H1 (cell line): Measurements from ENCODE around the gene DNAJC10. TPM values are rescaled to one million over a fixed set of nuclear protein-coding genes. Genes with fewer than 3 reads are reported as not detected.
A peak's percentile ranks its signal among the peaks of the same experiment; 100 is the strongest.

Experiments used
- CTCF ChIA-PET: fragments of 300-600 bp; sonication (Branson Sonifier 250); formaldehyde crosslinking; loops from one replicate; lab custom pipeline; 2021; ENCODE audit not compliant: partially characterized antibody; lab: Charles Lee
- POLR2A ChIA-PET: fragments of 300-600 bp; sonication (Branson Sonifier 250); formaldehyde crosslinking; loops from one replicate; lab custom pipeline; 2021; ENCODE audit warnings: inconsistent platforms; ENCODE audit not compliant: partially characterized antibody; lab: Charles Lee
- DNase-seq, 2 experiments: peaks; one replicate each; pipeline versions ENCODE4 v3.0.0 to v3.0.0-alpha.2; 2010 to 2022; ENCODE audit warnings: low spot score in 2 of 2, low read depth in 1 of 2, mixed read lengths in 1 of 2
- FAIRE-seq: peaks from 2 replicates; lab custom pipeline; 2011; peaks lifted over from hg19 to GRCh38; lab: Jason Lieb, UNC
- H2AFZ ChIP-seq: 2 replicates; pipeline ENCODE4 v1.8.1; 2012; ENCODE audit warnings: low read length, inconsistent platforms
- H2AK5ac ChIP-seq: 2 replicates; pipeline ENCODE4 v1.6.1; 2013; ENCODE audit warnings: low read depth, low read length
- H2BK120ac ChIP-seq: replicated peaks from 2 replicates; pipeline ENCODE3; 2013; ENCODE audit warnings: low read depth, low read length, inconsistent platforms
- H2BK12ac ChIP-seq: 2 replicates; pipeline ENCODE4 v1.6.1; 2013; ENCODE audit warnings: low read depth, low read length
- H2BK15ac ChIP-seq: 2 replicates; pipeline ENCODE4 v1.6.1; 2013; ENCODE audit warnings: low read length
- H2BK20ac ChIP-seq: 2 replicates; pipeline ENCODE4 v1.6.1; 2013; ENCODE audit warnings: low read length
- H2BK5ac ChIP-seq: 2 replicates; pipeline ENCODE4 v1.6.1; 2013; ENCODE audit warnings: low read depth, low read length
- H3K14ac ChIP-seq: 2 replicates; pipeline ENCODE4 v1.6.1; 2013; ENCODE audit warnings: inconsistent platforms; ENCODE audit not compliant: insufficient read length
- H3K18ac ChIP-seq: 2 replicates; pipeline ENCODE4 v1.6.1; 2013; ENCODE audit warnings: low read length; ENCODE audit errors: extremely low read depth
- H3K23ac ChIP-seq: 2 replicates; pipeline ENCODE4 v1.6.1; 2013; ENCODE audit warnings: inconsistent platforms; ENCODE audit not compliant: insufficient read length
- H3K23me2 ChIP-seq: 2 replicates; pipeline ENCODE4 v1.6.1; 2013; ENCODE audit warnings: low read depth, low read length
- H3K27ac ChIP-seq: 2 replicates; pipeline ENCODE4 v1.6.1; 2011; ENCODE audit warnings: low read depth, low read length, inconsistent platforms
- H3K27me3 ChIP-seq, 4 experiments: replicated peaks in 1 of 4; 1 replicate in 1 of 4; 2 replicates in 3 of 4; pipeline versions ENCODE4 v1.6.1 to v1.8.1; 2011 to 2013; ENCODE audit warnings: low read length in 3 of 4, mild to moderate bottlenecking in 3 of 4, inconsistent platforms in 2 of 4, mixed read lengths in 2 of 4, moderate library complexity in 1 of 4; ENCODE audit not compliant: control insufficient read depth in 3 of 4, insufficient read depth in 3 of 4; ENCODE audit errors: extremely low read depth in 1 of 4
- H3K36me3 ChIP-seq, 4 experiments: 2 replicates each; pipeline versions ENCODE4 v1.6.1 to v1.8.1; 2011 to 2013; ENCODE audit warnings: mild to moderate bottlenecking in 4 of 4, low read length in 3 of 4, moderate library complexity in 2 of 4, control low read depth in 1 of 4, inconsistent platforms in 1 of 4; ENCODE audit not compliant: insufficient read depth in 4 of 4, control insufficient read depth in 2 of 4
- H3K4ac ChIP-seq: replicated peaks from 2 replicates; pipeline ENCODE3; 2013; ENCODE audit warnings: low read length, low read depth, mixed read lengths, inconsistent platforms; ENCODE audit not compliant: insufficient read length
- H3K4me1 ChIP-seq, 4 experiments: replicated peaks in 1 of 4; 1 replicate in 1 of 4; 2 replicates in 3 of 4; pipeline versions ENCODE4 v1.6.1 to v1.8.1; 2011 to 2013; ENCODE audit warnings: low read length in 3 of 4, inconsistent platforms in 2 of 4, mixed read lengths in 1 of 4; ENCODE audit not compliant: insufficient read depth in 4 of 4, control insufficient read depth in 3 of 4
- H3K4me2 ChIP-seq, 2 experiments: 2 replicates each; pipeline versions ENCODE4 v1.6.1 to v1.8.1; 2011 to 2013; ENCODE audit warnings: low read depth in 2 of 2, low read length in 2 of 2, control low read depth in 1 of 2, inconsistent platforms in 1 of 2, mild to moderate bottlenecking in 1 of 2; ENCODE audit not compliant: insufficient read depth in 1 of 2
- H3K4me3 ChIP-seq, 4 experiments: fragments of 200-600, 300-600 bp in 1 of 4; sonication (generic), shearing (Covaris generic), sonication (Bioruptor Twin) in 1 of 4; 2 replicates each; pipeline versions ENCODE4 v1.5.1 to v1.8.1; 2011 to 2016; ENCODE audit warnings: low read length in 4 of 4, low read depth in 3 of 4, control low read depth in 2 of 4, inconsistent platforms in 2 of 4, mild to moderate bottlenecking in 2 of 4, mixed read lengths in 1 of 4, moderate library complexity in 1 of 4; ENCODE audit not compliant: insufficient read depth in 2 of 4; ENCODE audit errors: extremely low read depth in 1 of 4
- H3K56ac ChIP-seq: replicated peaks from 2 replicates; pipeline ENCODE3; 2013; ENCODE audit warnings: low read depth, mild to moderate bottlenecking, mixed read lengths, low read length, inconsistent platforms; ENCODE audit not compliant: insufficient read length
- H3K79me1 ChIP-seq: 2 replicates; pipeline ENCODE4 v1.6.1; 2013; ENCODE audit warnings: low read depth, low read length, control low read depth
- H3K79me2 ChIP-seq, 2 experiments: 2 replicates each; pipeline versions ENCODE4 v1.6.1 to v1.8.1; 2012 to 2013; ENCODE audit warnings: low read length in 2 of 2, mild to moderate bottlenecking in 2 of 2, inconsistent platforms in 1 of 2; ENCODE audit not compliant: insufficient read depth in 2 of 2, control insufficient read depth in 1 of 2
- H3K9ac ChIP-seq, 4 experiments: replicated peaks in 1 of 4; 1 replicate in 1 of 4; 2 replicates in 3 of 4; pipeline versions ENCODE4 v1.6.1 to v1.8.1; 2011 to 2013; ENCODE audit warnings: low read depth in 3 of 4, low read length in 3 of 4, control low read depth in 2 of 4, mild to moderate bottlenecking in 2 of 4, moderate library complexity in 2 of 4, inconsistent platforms in 1 of 4; ENCODE audit errors: extremely low read depth in 1 of 4
- H3K9me3 ChIP-seq, 2 experiments: 2 replicates each; pipeline versions ENCODE4 v1.6.1 to v1.8.1; 2012 to 2013; ENCODE audit warnings: mild to moderate bottlenecking in 2 of 2, moderate library complexity in 2 of 2, control low read depth in 1 of 2, inconsistent platforms in 1 of 2, low read depth in 1 of 2, low read length in 1 of 2, mixed read lengths in 1 of 2; ENCODE audit not compliant: insufficient read depth in 2 of 2
- H4K20me1 ChIP-seq, 2 experiments: replicated peaks in 1 of 2; 2 replicates each; pipeline versions ENCODE3 to v1.8.1; 2011 to 2013; ENCODE audit warnings: inconsistent platforms in 2 of 2, low read length in 2 of 2, mild to moderate bottlenecking in 1 of 2; ENCODE audit not compliant: insufficient read depth in 2 of 2, control insufficient read depth in 1 of 2
- H4K5ac ChIP-seq: 2 replicates; pipeline ENCODE4 v1.6.1; 2013; ENCODE audit warnings: low read length, low read depth, mixed read lengths, inconsistent platforms; ENCODE audit not compliant: insufficient read length
- H4K8ac ChIP-seq: 2 replicates; pipeline ENCODE4 v1.8.0; 2013; ENCODE audit warnings: mild to moderate bottlenecking, moderate library complexity, low read length, inconsistent platforms; ENCODE audit not compliant: insufficient read depth; ENCODE audit errors: extremely low read depth
- H4K91ac ChIP-seq: replicated peaks from 2 replicates; pipeline ENCODE3; 2013; ENCODE audit warnings: low read length, mixed read lengths, inconsistent platforms; ENCODE audit not compliant: insufficient read length
- BACH1 ChIP-seq: IDR thresholded peaks from 2 replicates; pipeline ENCODE4 v1.6.1; 2012; ENCODE audit warnings: low read length, improper control_type of control experiment
- NRF1 ChIP-seq: IDR thresholded peaks from 2 replicates; pipeline ENCODE4 v1.6.1; 2011; ENCODE audit warnings: mild to moderate bottlenecking, low read depth, low read length, improper control_type of control experiment
- POLR2A ChIP-seq, 2 experiments: IDR thresholded peaks; 1 replicate in 1 of 2; 2 replicates in 1 of 2; pipeline ENCODE4 v1.6.1; 2011; ENCODE audit warnings: low read depth in 2 of 2, low read length in 2 of 2, mild to moderate bottlenecking in 2 of 2; ENCODE audit errors: control extremely low read depth in 1 of 2
- RAD21 ChIP-seq, 2 experiments: IDR thresholded peaks in 1 of 2; conservative IDR thresholded peaks in 1 of 2; 2 replicates each; pipeline ENCODE4 v1.6.1; 2011; ENCODE audit warnings: low read depth in 2 of 2, low read length in 2 of 2, improper control_type of control experiment in 1 of 2, inconsistent platforms in 1 of 2, mild to moderate bottlenecking in 1 of 2, moderate library complexity in 1 of 2
- RFX5 ChIP-seq: IDR thresholded peaks from 2 replicates; pipeline ENCODE4 v1.6.1; 2011; ENCODE audit warnings: low read depth, low read length, improper control_type of control experiment, borderline replicate concordance
- SIX5 ChIP-seq: IDR thresholded peaks from 2 replicates; pipeline ENCODE4 v1.6.1; 2011; ENCODE audit warnings: mild to moderate bottlenecking, low read depth, low read length
- SP1 ChIP-seq: IDR thresholded peaks from 2 replicates; pipeline ENCODE4 v1.6.1; 2011; ENCODE audit warnings: low read depth, low read length
- SP4 ChIP-seq: IDR thresholded peaks from 2 replicates; pipeline ENCODE4 v1.6.1; 2012; ENCODE audit warnings: low read length, inconsistent platforms
- SRF ChIP-seq: IDR thresholded peaks from 2 replicates; pipeline ENCODE4 v1.6.1; 2011; ENCODE audit warnings: mild to moderate bottlenecking, low read depth, low read length, moderate library complexity
- SUZ12 ChIP-seq: fragments of 200-600 bp; sonication (generic); IDR thresholded peaks from 2 replicates; pipeline ENCODE4 v1.6.1; 2012; ENCODE audit warnings: mild to moderate bottlenecking, inconsistent platforms, low read length, moderate library complexity, mixed read lengths
- ZNF274 ChIP-seq: IDR thresholded peaks from 2 replicates; pipeline ENCODE4 v1.7.0; 2012; ENCODE audit warnings: low read length, borderline replicate concordance; ENCODE audit errors: extremely low read depth
- WGBS, 2 experiments: shearing (Covaris generic) in 1 of 2; methylation state at CpG; one replicate each; pipeline versions ENCODE4 v1.1.6 to v1.1.7; 2013 to 2015; ENCODE audit warnings: low lambda C conversion rate in 2 of 2, mixed read lengths in 2 of 2, inconsistent platforms in 1 of 2, low coverage in 1 of 2, missing lambda C conversion rate in 1 of 2; ENCODE audit not compliant: insufficient replicate concordance in 2 of 2, insufficient coverage in 1 of 2, insufficient read length in 1 of 2; ENCODE audit errors: extremely low coverage in 1 of 2, missing lambda C conversion rate in 1 of 2; 5-methylcytosine and 5-hydroxymethylcytosine counted together
- polyA plus RNA-seq, 7 experiments: library from polyadenylated mRNA; depleted of rRNA in 3 of 7; stranded (reverse) in 5 of 7; unstranded in 2 of 7; fragments of >200 nt in 5 of 7; fragments of 200-250 nt in 2 of 7; gene quantifications; 1 replicate in 5 of 7; 2 replicates in 1 of 7; 4 replicates in 1 of 7; pipeline versions ENCODE4 v1.2.1 to v1.2.3, GENCODE V29; 2011 to 2013; ENCODE audit warnings: missing spikeins in 2 of 7, mixed read lengths in 2 of 7
- total RNA-seq: library from RNA; stranded (reverse); fragmentation: NEBNext Ultra II Directional; extraction: Animal tissue kit (Norgen Biotek cat#: 25700); gene quantifications from 2 replicates; pipeline ENCODE4 v1.2.1, GENCODE V29; 2021
- TF ChIP-seq, protein P1 (sequence below): IDR thresholded peaks from 2 replicates; pipeline ENCODE4 v1.6.1; 2012; ENCODE audit warnings: low read length, inconsistent platforms

The DNAJC10 gene
- total and polyA plus RNA-seq, 2 of the 8 experiments (the other 6 are each of a cell fraction or from before 2014, with no cell fraction given) = 23.2 to 121 TPM

- H3K9me3 ChIP-seq = no peaks in the 10 kb centered on the region
- no peaks in the 10 kb centered on the region for H3K4me1 ChIP-seq
- H4K5ac ChIP-seq = no peak overlapping the region
- no peak overlapping the region for H2BK120ac ChIP-seq
- H2BK15ac ChIP-seq = no peak overlapping the region
- no peak overlapping the region for H3K4me2 ChIP-seq
- no peak overlapping the region for H4K91ac ChIP-seq
- no peak overlapping the region for H3K56ac ChIP-seq
- no peak overlapping the region for H4K8ac ChIP-seq
- H2BK20ac ChIP-seq = no peak overlapping the region
- no peak overlapping the region for H3K18ac ChIP-seq
- WGBS, 2 experiments = 64% methylated on average over 1 of the region's 1 CpG; no CpG with 5 or more reads in 1 of the 2 experiments
- FAIRE-seq = no peak
- no peak overlapping the region for H2AK5ac ChIP-seq
- no peak overlapping the region for H2BK12ac ChIP-seq
- no peak overlapping the region for H3K23ac ChIP-seq
- H3K36me3 ChIP-seq = no peaks in the 10 kb centered on the region
- H3K27me3 ChIP-seq = no peaks in the 10 kb centered on the region
- no peaks in the 10 kb centered on the region for H4K20me1 ChIP-seq
- H3K79me1 ChIP-seq = no peaks in the 10 kb centered on the region
- no peak for DNase-seq
- H2AFZ ChIP-seq = peak overlapping the region; percentile 13; the same call in 1 of the 2 replicates
- H3K9ac ChIP-seq = no peak overlapping the region
- H3K27ac ChIP-seq = no peak overlapping the region
- ChIA-PET POLR2A (interaction anchor here (1.0 kb wide), 1 partner anchor 50 kb away, joined by 3 read pairs; no protein-coding TSS in a partner anchor), CTCF (interaction anchor here (0.6 to 2.2 kb wide), 25 partner anchors 8 to 712 kb away, joined by 3 to 11 read pairs (median 4); partner anchors contain the start of gene DNAJC10)
- H3K79me2 ChIP-seq = no peaks in the 10 kb centered on the region
- no peak overlapping the region for H3K4ac ChIP-seq
- no peak overlapping the region for H3K14ac ChIP-seq
- no peaks in the 10 kb centered on the region for H3K23me2 ChIP-seq
- no peak overlapping the region for H3K4me3 ChIP-seq
- no peak overlapping the region for H2BK5ac ChIP-seq
- TF ChIP-seq RAD21 (IDR thresholded peaks at IDR 0.05 in 1 of 2, conservative IDR thresholded peaks at IDR 0.05 in 1 of 2; ENCODE audit: low read depth in 2 of 2, low read length in 2 of 2) (peak; percentile 38 to 46), SIX5 (no peak), POLR2A (IDR thresholded peaks at IDR 0.05; ENCODE audit: control extremely low read depth in 1 of 2, low read depth in 2 of 2, low read length in 2 of 2) (no peak), RFX5 (no peak), SP4 (no peak), NRF1 (no peak), SUZ12 (no peak), ZNF274 (no peak), BACH1 (no peak), SRF (no peak), SP1 (no peak)
- TF ChIP-seq, protein P1, sequence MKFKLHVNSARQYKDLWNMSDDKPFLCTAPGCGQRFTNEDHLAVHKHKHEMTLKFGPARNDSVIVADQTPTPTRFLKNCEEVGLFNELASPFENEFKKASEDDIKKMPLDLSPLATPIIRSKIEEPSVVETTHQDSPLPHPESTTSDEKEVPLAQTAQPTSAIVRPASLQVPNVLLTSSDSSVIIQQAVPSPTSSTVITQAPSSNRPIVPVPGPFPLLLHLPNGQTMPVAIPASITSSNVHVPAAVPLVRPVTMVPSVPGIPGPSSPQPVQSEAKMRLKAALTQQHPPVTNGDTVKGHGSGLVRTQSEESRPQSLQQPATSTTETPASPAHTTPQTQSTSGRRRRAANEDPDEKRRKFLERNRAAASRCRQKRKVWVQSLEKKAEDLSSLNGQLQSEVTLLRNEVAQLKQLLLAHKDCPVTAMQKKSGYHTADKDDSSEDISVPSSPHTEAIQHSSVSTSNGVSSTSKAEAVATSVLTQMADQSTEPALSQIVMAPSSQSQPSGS = no peak
Observed at GRCh38 chr2:182666674-182667314, 49.3 kb upstream of the DNAJC10 start.
